Measurements from ENCODE around the gene EXOC1L. TPM values are rescaled to one million over a fixed set of nuclear protein-coding genes. Genes with fewer than 3 reads are reported as not detected.
A peak's percentile ranks its signal among the peaks of the same experiment; 100 is the strongest.

The EXOC1L gene
- total RNA-seq, 1 experiment from 2014 or later: not detected

DNA sequence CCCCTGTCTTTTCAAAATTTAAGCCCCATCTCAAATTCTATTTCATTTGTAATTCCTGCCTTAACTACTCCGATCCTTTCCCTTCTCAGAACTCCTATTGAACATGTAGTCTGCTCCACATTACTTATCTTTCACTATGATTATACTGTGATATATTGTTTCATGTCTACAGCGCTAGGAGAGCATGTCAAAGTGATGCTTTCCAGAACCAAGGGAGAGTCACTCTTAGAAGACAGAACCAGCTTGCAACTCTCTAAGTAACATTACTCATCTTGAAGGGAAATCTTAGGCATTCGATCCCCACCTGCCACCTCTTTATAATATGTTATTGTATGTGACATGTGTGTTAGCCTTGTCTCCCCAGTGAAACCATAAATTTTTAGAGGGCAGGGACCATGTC, 10.5 kb downstream of the EXOC1L start (continued):
- TF ChIP-seq SP1 (IDR thresholded peaks at IDR 0.05; ENCODE audit: low read depth): no peak

DNA sequence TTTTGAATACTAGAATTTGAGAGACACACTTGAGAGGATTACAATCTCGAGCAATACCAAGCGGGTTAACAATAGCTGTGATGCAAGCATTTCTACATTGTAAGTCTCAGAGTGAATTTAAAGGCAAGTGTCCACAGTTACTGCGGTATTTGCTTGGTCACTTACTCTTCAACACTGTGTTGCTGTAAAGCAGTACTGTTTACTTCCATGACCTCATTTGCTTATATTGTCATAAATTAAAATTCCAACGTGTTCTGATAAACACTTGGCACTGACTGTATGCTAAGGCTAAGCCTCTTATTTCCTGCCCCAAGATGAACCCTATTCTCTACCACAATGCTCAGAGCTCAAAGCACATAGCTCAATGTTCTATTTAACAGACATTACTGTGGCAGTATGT, 11.1 kb downstream of the EXOC1L start:
- Histone ChIP-seq H3K36me3 (ENCODE audit: control insufficient read depth in 1 of 2, insufficient read depth in 2 of 2, low read length in 2 of 2) (no peaks in the 10 kb centered on the region), H3K27me3 (ENCODE audit: insufficient read depth, low read length) (no peaks in the 10 kb centered on the region), H3K4me2 (ENCODE audit: low read length) (no peak overlapping the region), H3K9me3 (ENCODE audit: control insufficient read depth in 1 of 2, insufficient read depth in 1 of 2, low read depth in 1 of 2, low read length in 2 of 2) (no peaks in the 10 kb centered on the region), H3K27ac (ENCODE audit: low read depth, low read length) (no peak overlapping the region), H3K9ac (ENCODE audit: low read length) (no peak overlapping the region), H3K4me3 (replicated peaks in 1 of 2; ENCODE audit: low read depth in 1 of 2, low read length in 2 of 2) (no peak overlapping the region), H2AFZ (ENCODE audit: low read depth, low read length, poor library complexity, severe bottlenecking) (no peak overlapping the region), H3K79me2 (ENCODE audit: insufficient read depth, low read length) (no peaks in the 10 kb centered on the region), H3K4me1 (ENCODE audit: control insufficient read depth in 1 of 2, insufficient read depth in 2 of 2, low read length in 2 of 2) (no peaks in the 10 kb centered on the region), H3K9me2 (ENCODE audit: insufficient read depth) (0 out of 2 replicates have a peak, but pooled peaks cover 5% of the 10 kb centered on the region), H4K20me1 (ENCODE audit: insufficient read depth) (no peaks in the 10 kb centered on the region)
- ATAC-seq (no peak), DNase-seq (ENCODE audit: low read depth, low spot score) (no peak)
- TF ChIP-seq POLR2A (IDR thresholded peaks at IDR 0.05; ENCODE audit: borderline replicate concordance, extremely low read depth, insufficient read depth, insufficient read length) (no peak), EZH2phosphoT487 (IDR thresholded peaks at IDR 0.05; ENCODE audit: borderline replicate concordance) (no peak), RAD21 (IDR thresholded peaks at IDR 0.05; ENCODE audit: low read depth) (no peak), SIN3A (IDR thresholded peaks at IDR 0.05; ENCODE audit: low read depth) (no peak), YY1 (IDR thresholded peaks at IDR 0.05; ENCODE audit: extremely low read depth, insufficient replicate concordance, low read depth, low read length) (no peak)
- no TSS peak for BruUV-seq (replicated peaks)
- intact Hi-C loops (cut with micrococcal nuclease): no loop called here
- POLR2A ChIA-PET: no interaction called here
- RAD21 ChIA-PET (ENCODE audit: low non-redundant PET in 1 of 2, low total read pairs in 2 of 2, uncharacterized antibody in 2 of 2, unreplicated experiment in 2 of 2): no interaction called here
- CTCF ChIA-PET: no interaction called here

DNA sequence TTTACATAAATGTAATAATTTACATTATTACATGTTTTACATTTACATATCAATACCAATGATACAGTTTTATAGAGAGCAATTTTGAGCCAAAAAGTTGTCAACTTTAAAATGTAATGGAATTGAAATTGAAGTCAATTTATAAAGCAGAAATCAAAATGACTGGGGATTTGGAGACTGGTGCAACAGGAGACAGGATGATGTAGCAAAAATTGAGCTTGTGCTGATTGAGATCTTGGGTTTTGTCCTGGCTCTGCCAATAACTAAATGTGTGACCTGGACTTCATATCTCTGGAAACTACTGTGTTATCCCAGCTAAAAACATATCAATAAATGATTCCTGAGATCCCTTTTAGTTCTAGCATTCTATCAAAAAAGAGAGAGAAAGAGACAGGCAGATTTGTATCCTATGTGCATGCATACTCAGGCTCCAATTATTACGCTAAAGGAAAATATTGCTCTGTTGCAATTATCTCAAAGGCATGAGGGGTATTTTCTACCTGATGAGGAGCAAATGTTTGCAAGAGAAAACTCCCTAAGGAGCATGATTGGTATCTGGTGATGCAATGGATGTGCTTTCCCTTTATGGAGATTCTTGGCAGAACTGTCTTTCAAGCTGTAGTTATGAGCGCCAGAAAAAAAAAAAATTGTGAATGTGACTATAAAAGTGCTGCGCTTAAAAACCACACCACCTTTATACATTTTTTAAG, 14.7 kb downstream of the EXOC1L start:
- Histone ChIP-seq H2AFZ (ENCODE audit: low read depth, low read length, poor library complexity, severe bottlenecking) (peak overlapping the region; percentile 18), H3K9me2 (ENCODE audit: insufficient read depth) (0 out of 2 replicates have a peak, but pooled peaks cover 5% of the 10 kb centered on the region), H3K4me1 (ENCODE audit: control insufficient read depth in 1 of 2, insufficient read depth in 2 of 2, low read length in 2 of 2) (no peaks in the 10 kb centered on the region), H3K36me3 (ENCODE audit: control insufficient read depth in 1 of 2, insufficient read depth in 2 of 2, low read length in 2 of 2) (no peaks in the 10 kb centered on the region), H3K79me2 (ENCODE audit: insufficient read depth, low read length) (no peaks in the 10 kb centered on the region), H3K27me3 (ENCODE audit: insufficient read depth, low read length) (no peaks in the 10 kb centered on the region), H3K4me3 (replicated peaks in 1 of 2; ENCODE audit: low read depth in 1 of 2, low read length in 2 of 2) (no peak overlapping the region), H3K27ac (ENCODE audit: low read depth, low read length) (no peak overlapping the region), H3K9ac (ENCODE audit: low read length) (no peak overlapping the region), H3K9me3 (ENCODE audit: control insufficient read depth in 1 of 2, insufficient read depth in 1 of 2, low read depth in 1 of 2, low read length in 2 of 2) (no peaks in the 10 kb centered on the region), H3K4me2 (ENCODE audit: low read length) (no peak overlapping the region), H4K20me1 (ENCODE audit: insufficient read depth) (no peaks in the 10 kb centered on the region)
- RAD21 ChIA-PET (ENCODE audit: low non-redundant PET in 1 of 2, low total read pairs in 2 of 2, uncharacterized antibody in 2 of 2, unreplicated experiment in 2 of 2): no interaction called here
- DNase-seq (ENCODE audit: low read depth, low spot score) (no peak), ATAC-seq (no peak)
- TF ChIP-seq TCF7L2 (IDR thresholded peaks at IDR 0.05; ENCODE audit: borderline replicate concordance, extremely low read depth, insufficient read depth, insufficient read length): no peak
- TF ChIP-seq EZH2phosphoT487 (IDR thresholded peaks at IDR 0.05; ENCODE audit: borderline replicate concordance): no peak
- TF ChIP-seq SRF (IDR thresholded peaks at IDR 0.05; ENCODE audit: low read depth): no peak
- CTCF ChIA-PET: no interaction called here
- no TSS peak for BruUV-seq (replicated peaks)
- intact Hi-C loops (cut with micrococcal nuclease): no loop called here
- POLR2A ChIA-PET: no interaction called here

Measured in HCT116 (cell line).